ENCODE data around the gene ENGASE.

Gene ENGASE

DNA sequence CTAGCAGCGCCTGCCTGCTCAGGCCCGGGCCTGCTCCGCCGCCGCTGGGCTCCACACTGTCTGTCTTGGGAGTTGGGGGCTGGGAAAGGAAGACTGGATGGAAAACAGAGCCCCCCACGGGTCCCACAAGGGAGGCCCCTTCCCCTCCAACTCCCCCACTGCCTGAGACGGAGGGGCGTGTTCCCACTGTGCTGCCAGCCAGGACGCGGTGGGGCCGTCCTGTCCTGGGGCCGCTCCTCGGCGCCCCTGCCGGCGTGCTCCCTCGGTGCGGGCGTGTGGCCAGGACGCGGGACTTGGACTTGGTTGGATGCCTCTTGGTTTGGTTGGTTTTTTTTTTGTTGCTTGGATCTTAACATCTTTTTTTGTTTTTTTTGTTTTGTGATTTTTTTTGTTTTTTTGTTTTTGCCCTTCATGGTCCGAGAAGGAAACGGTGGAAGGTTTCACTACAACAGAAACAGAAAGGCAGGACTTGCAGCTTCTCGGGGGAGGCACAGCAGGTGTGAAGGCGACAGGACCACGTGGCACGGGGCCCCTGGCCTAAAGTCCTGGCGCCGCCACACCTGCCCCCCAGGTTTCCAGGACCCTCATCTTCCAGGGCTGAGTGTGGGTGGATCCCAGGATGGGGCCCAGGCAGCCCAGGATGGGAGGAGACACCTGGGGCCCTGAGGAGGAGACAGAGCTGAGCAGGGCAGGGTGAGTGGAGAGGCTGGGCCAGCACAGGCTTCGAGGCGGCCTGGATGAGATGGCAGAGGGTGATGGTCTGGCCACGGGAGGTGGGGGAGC lies 16.0 kb downstream of the ENGASE start:
- no peak overlapping the region for H3K18ac ChIP-seq (ENCODE audit: low read length)
- no peak overlapping the region for H3K14ac ChIP-seq (ENCODE audit: low read length)
- H3K4ac ChIP-seq (ENCODE audit: low read depth, low read length) = no peak overlapping the region
- H2BK12ac ChIP-seq (ENCODE audit: low read length) = no peak overlapping the region
- H3K79me1 ChIP-seq (ENCODE audit: low read length) = no peaks in the 10 kb centered on the region
- H3K79me2 ChIP-seq (ENCODE audit: control insufficient read depth, insufficient read depth, low read length, poor library complexity) = no peaks in the 10 kb centered on the region
- no peak overlapping the region for H4K91ac ChIP-seq (ENCODE audit: low read depth, low read length)
- no peak overlapping the region for H3K9ac ChIP-seq (ENCODE audit: low read length)
- no peak overlapping the region for H2BK5ac ChIP-seq (ENCODE audit: low read depth, low read length, poor library complexity)
- H4K12ac ChIP-seq (ENCODE audit: low read depth, low read length) = no peak overlapping the region
- peak in 1 of 2 donors; percentile 20 for DNase-seq
- no peak overlapping the region for H2AK5ac ChIP-seq (ENCODE audit: low read length)
- no peak overlapping the region for H3K4me3 ChIP-seq (ENCODE audit: low read depth, low read length)
- no peaks in the 10 kb centered on the region for H3K9me3 ChIP-seq (ENCODE audit: insufficient read depth, low read depth, low read length)
- H3K27me3 ChIP-seq (ENCODE audit: insufficient read depth, low read length) = no peaks in the 10 kb centered on the region
- no peak overlapping the region for H3K27ac ChIP-seq (ENCODE audit: low read depth, low read length)
- H3K4me1 ChIP-seq (ENCODE audit: control insufficient read depth in 1 of 2, insufficient read depth in 2 of 2, low read length in 2 of 2) = no peaks in the 10 kb centered on the region
- WGBS (ENCODE audit: extremely low coverage, insufficient coverage, insufficient read length) = no CpG with 5 or more reads among the region's 32 CpGs
- no peak overlapping the region for H2BK120ac ChIP-seq (ENCODE audit: insufficient read depth, low read length, poor library complexity)
- H2AFZ ChIP-seq (ENCODE audit: insufficient read depth, low read length, poor library complexity) = no peak overlapping the region
- no peak overlapping the region for H3K4me2 ChIP-seq (ENCODE audit: low read length)
- no peak overlapping the region for H3K23ac ChIP-seq (ENCODE audit: low read length)
- H4K8ac ChIP-seq (ENCODE audit: low read depth, low read length) = no peak overlapping the region
- H3K36me3 ChIP-seq (ENCODE audit: control insufficient read depth in 1 of 2, insufficient read depth in 2 of 2, low read length in 2 of 2) = no peaks in the 10 kb centered on the region

DNA sequence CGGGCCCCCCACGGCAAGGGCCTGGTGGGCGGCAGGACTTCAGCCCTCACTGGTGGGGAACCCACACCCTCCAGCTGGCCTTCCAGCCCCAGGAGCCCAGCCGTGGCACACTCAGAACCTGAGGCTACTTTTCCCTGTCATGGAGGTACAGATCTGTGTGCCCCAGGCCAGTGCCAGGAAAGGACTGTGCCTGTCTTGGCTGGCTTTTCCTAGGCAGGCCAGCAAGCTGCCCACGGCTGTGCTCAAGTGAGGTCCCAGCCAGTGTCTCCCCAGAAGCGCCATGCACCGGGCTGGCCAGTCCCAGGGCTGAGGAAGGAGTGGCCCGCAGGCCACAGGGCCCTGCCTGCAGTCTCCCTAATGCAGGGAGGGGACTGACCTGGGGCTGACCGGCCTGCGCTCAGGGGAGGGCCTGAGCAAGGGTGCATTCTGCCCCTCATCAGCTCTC lies 16.6 kb downstream of the ENGASE start:
- Histone ChIP-seq H4K12ac (ENCODE audit: low read depth, low read length) (no peak overlapping the region), H3K23ac (ENCODE audit: low read length) (no peak overlapping the region), H3K36me3 (ENCODE audit: control insufficient read depth in 1 of 2, insufficient read depth in 2 of 2, low read length in 2 of 2) (no peaks in the 10 kb centered on the region), H4K91ac (ENCODE audit: low read depth, low read length) (no peak overlapping the region), H3K4ac (ENCODE audit: low read depth, low read length) (no peak overlapping the region), H3K27me3 (ENCODE audit: insufficient read depth, low read length) (no peaks in the 10 kb centered on the region), H3K9me3 (ENCODE audit: insufficient read depth, low read depth, low read length) (no peaks in the 10 kb centered on the region), H3K4me3 (ENCODE audit: low read depth, low read length) (no peak overlapping the region), H3K4me2 (ENCODE audit: low read length) (no peak overlapping the region), H2BK120ac (ENCODE audit: insufficient read depth, low read length, poor library complexity) (no peak overlapping the region), H2BK5ac (ENCODE audit: low read depth, low read length, poor library complexity) (no peak overlapping the region), H3K79me2 (ENCODE audit: control insufficient read depth, insufficient read depth, low read length, poor library complexity) (no peaks in the 10 kb centered on the region), H3K9ac (ENCODE audit: low read length) (no peak overlapping the region), H3K79me1 (ENCODE audit: low read length) (no peaks in the 10 kb centered on the region), H3K4me1 (ENCODE audit: control insufficient read depth in 1 of 2, insufficient read depth in 2 of 2, low read length in 2 of 2) (no peaks in the 10 kb centered on the region), H2AK5ac (ENCODE audit: low read length) (no peak overlapping the region), H3K27ac (ENCODE audit: low read depth, low read length) (no peak overlapping the region), H3K14ac (ENCODE audit: low read length) (no peak overlapping the region), H2AFZ (ENCODE audit: insufficient read depth, low read length, poor library complexity) (no peak overlapping the region), H3K18ac (ENCODE audit: low read length) (no peak overlapping the region), H2BK12ac (ENCODE audit: low read length) (no peak overlapping the region), H4K8ac (ENCODE audit: low read depth, low read length) (no peak overlapping the region)
- no CpG with 5 or more reads among the region's 10 CpGs for WGBS (ENCODE audit: extremely low coverage, insufficient coverage, insufficient read length)
- DNase-seq = no peak

DNA sequence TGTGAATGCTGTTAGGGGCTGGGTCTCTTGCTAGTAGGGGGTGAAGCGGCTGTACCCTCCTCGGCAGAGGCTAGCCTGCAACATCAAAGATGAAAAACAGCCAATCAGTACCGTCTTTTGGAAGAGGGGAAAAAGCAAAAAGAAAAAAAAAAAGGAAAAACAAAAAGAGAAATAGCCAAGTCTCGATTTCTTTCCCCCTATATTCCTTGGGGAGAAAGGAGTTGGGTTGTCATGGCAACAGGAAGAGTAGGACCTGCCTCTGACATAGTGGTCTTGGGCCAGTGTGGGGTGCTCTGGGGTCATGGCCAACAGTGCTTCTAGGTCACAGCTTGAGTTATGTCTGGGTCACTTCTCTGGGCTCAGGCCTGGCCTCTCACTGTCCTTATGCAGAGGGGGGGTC lies 17.9 kb downstream of the ENGASE start:
- H3K4ac ChIP-seq (ENCODE audit: low read depth, low read length) = no peak overlapping the region
- H3K18ac ChIP-seq (ENCODE audit: low read length) = no peak overlapping the region
- no peak overlapping the region for H2AFZ ChIP-seq (ENCODE audit: insufficient read depth, low read length, poor library complexity)
- H3K14ac ChIP-seq (ENCODE audit: low read length) = no peak overlapping the region
- DNase-seq = no peak
- no peaks in the 10 kb centered on the region for H3K79me2 ChIP-seq (ENCODE audit: control insufficient read depth, insufficient read depth, low read length, poor library complexity)
- H3K36me3 ChIP-seq (ENCODE audit: control insufficient read depth in 1 of 2, insufficient read depth in 2 of 2, low read length in 2 of 2) = no peaks in the 10 kb centered on the region
- no CpG with 5 or more reads among the region's 4 CpGs for WGBS (ENCODE audit: extremely low coverage, insufficient coverage, insufficient read length)
- H4K91ac ChIP-seq (ENCODE audit: low read depth, low read length) = no peak overlapping the region
- no peak overlapping the region for H3K9ac ChIP-seq (ENCODE audit: low read length)
- H4K8ac ChIP-seq (ENCODE audit: low read depth, low read length) = no peak overlapping the region
- H3K4me3 ChIP-seq (ENCODE audit: low read depth, low read length) = no peak overlapping the region
- H4K12ac ChIP-seq (ENCODE audit: low read depth, low read length) = no peak overlapping the region
- H3K9me3 ChIP-seq (ENCODE audit: insufficient read depth, low read depth, low read length) = no peaks in the 10 kb centered on the region
- H2BK5ac ChIP-seq (ENCODE audit: low read depth, low read length, poor library complexity) = no peak overlapping the region
- no peak overlapping the region for H2BK120ac ChIP-seq (ENCODE audit: insufficient read depth, low read length, poor library complexity)
- H3K23ac ChIP-seq (ENCODE audit: low read length) = no peak overlapping the region
- H3K4me2 ChIP-seq (ENCODE audit: low read length) = no peak overlapping the region
- no peaks in the 10 kb centered on the region for H3K79me1 ChIP-seq (ENCODE audit: low read length)
- H2AK5ac ChIP-seq (ENCODE audit: low read length) = no peak overlapping the region
- H3K4me1 ChIP-seq (ENCODE audit: control insufficient read depth in 1 of 2, insufficient read depth in 2 of 2, low read length in 2 of 2) = no peaks in the 10 kb centered on the region
- H3K27ac ChIP-seq (ENCODE audit: low read depth, low read length) = no peak overlapping the region
- no peak overlapping the region for H2BK12ac ChIP-seq (ENCODE audit: low read length)
- H3K27me3 ChIP-seq (ENCODE audit: insufficient read depth, low read length) = peaks cover 3% of the 10 kb centered on the region

DNA sequence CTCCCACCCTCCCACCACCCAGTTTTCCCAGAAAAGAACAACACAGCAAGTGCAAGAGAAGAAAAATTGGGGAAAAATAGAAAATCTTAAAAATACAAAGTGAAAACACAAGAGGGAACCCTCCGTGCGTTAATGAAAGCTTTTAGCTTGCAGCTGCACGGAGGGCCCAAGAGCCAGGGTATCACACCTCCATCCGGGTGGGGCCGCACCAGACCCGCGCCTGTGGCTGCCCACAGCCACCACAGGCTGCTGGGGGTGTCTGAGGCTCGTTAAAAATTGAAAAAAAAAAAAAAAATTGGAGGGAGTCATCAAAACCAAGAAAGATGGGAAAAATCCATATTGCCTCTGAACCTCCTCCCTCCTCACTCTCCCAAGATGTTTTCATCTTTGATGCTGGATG lies 18.6 kb downstream of the ENGASE start:
- no peak overlapping the region for H3K23ac ChIP-seq (ENCODE audit: low read length)
- H2BK5ac ChIP-seq (ENCODE audit: low read depth, low read length, poor library complexity) = no peak overlapping the region
- no peaks in the 10 kb centered on the region for H3K9me3 ChIP-seq (ENCODE audit: insufficient read depth, low read depth, low read length)
- H2AK5ac ChIP-seq (ENCODE audit: low read length) = no peak overlapping the region
- H3K27ac ChIP-seq (ENCODE audit: low read depth, low read length) = no peak overlapping the region
- H4K91ac ChIP-seq (ENCODE audit: low read depth, low read length) = no peak overlapping the region
- no peak overlapping the region for H2AFZ ChIP-seq (ENCODE audit: insufficient read depth, low read length, poor library complexity)
- no peaks in the 10 kb centered on the region for H3K79me2 ChIP-seq (ENCODE audit: control insufficient read depth, insufficient read depth, low read length, poor library complexity)
- H3K18ac ChIP-seq (ENCODE audit: low read length) = no peak overlapping the region
- H3K4me1 ChIP-seq (ENCODE audit: control insufficient read depth in 1 of 2, insufficient read depth in 2 of 2, low read length in 2 of 2) = no peaks in the 10 kb centered on the region
- no peak overlapping the region for H4K8ac ChIP-seq (ENCODE audit: low read depth, low read length)
- H3K27me3 ChIP-seq (ENCODE audit: insufficient read depth, low read length) = peaks cover 3% of the 10 kb centered on the region
- no peak overlapping the region for H2BK120ac ChIP-seq (ENCODE audit: insufficient read depth, low read length, poor library complexity)
- H3K9ac ChIP-seq (ENCODE audit: low read length) = no peak overlapping the region
- H3K4me2 ChIP-seq (ENCODE audit: low read length) = no peak overlapping the region
- no peak overlapping the region for H3K4ac ChIP-seq (ENCODE audit: low read depth, low read length)
- H3K4me3 ChIP-seq (ENCODE audit: low read depth, low read length) = no peak overlapping the region
- H3K79me1 ChIP-seq (ENCODE audit: low read length) = no peaks in the 10 kb centered on the region
- no peak overlapping the region for H4K12ac ChIP-seq (ENCODE audit: low read depth, low read length)
- WGBS (ENCODE audit: extremely low coverage, insufficient coverage, insufficient read length) = no CpG with 5 or more reads among the region's 8 CpGs
- no peak for DNase-seq
- no peak overlapping the region for H3K14ac ChIP-seq (ENCODE audit: low read length)
- no peak overlapping the region for H2BK12ac ChIP-seq (ENCODE audit: low read length)
- no peaks in the 10 kb centered on the region for H3K36me3 ChIP-seq (ENCODE audit: control insufficient read depth in 1 of 2, insufficient read depth in 2 of 2, low read length in 2 of 2)
